ENCODE data around the gene MS4A15.
"Not testable (repeated sequence)": the region's sequence is repeated elsewhere in the genome, so short reads cannot be mapped to it uniquely, and the experiment has no call there.

The MS4A15 gene

DNA sequence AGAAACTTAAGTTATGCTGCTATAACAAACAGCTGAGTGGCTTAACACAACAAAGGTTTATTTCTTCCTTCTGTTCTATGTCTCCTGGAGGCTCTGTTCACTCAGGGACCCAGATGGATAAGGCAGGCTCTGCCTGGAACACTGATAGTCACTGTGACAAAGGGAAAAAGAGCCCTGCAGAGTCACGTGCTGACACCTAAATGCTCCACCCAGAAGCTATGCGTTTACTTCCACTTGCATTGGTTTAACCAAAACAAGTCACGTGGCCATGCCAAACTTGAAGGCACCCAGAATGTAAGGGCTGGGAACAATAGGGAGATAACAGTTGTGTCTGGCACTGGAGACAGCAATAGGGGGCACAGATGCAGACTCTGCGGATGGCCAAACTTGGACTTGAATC lies 3.4 kb upstream of the MS4A15 start:
- H3K27ac ChIP-seq = no peak overlapping the region
- TF ChIP-seq CTCF (IDR thresholded peaks at IDR 0.05) = no peak
- no peak for TF ChIP-seq ZFX (IDR thresholded peaks at IDR 0.05; ENCODE audit: borderline replicate concordance)

- H3K27ac ChIP-seq = no peak overlapping the region
These were observed 1.8 kb upstream of the MS4A15 start for GRCh38 chr11:60754887-60755286.

GRCh38 chr11:60757231-60757800 lies 649 bp downstream of the MS4A15 start:
- H3K27ac ChIP-seq = no peak overlapping the region
- TF ChIP-seq CTCF (IDR thresholded peaks at IDR 0.05) (no peak), ZFX (IDR thresholded peaks at IDR 0.05; ENCODE audit: borderline replicate concordance) (no peak)

More at GRCh38 chr11:60754887-60755286, 1.8 kb upstream of the MS4A15 start:
- TF ChIP-seq CTCF (IDR thresholded peaks at IDR 0.05) (no peak), ZFX (IDR thresholded peaks at IDR 0.05; ENCODE audit: borderline replicate concordance) (no peak)

DNA sequence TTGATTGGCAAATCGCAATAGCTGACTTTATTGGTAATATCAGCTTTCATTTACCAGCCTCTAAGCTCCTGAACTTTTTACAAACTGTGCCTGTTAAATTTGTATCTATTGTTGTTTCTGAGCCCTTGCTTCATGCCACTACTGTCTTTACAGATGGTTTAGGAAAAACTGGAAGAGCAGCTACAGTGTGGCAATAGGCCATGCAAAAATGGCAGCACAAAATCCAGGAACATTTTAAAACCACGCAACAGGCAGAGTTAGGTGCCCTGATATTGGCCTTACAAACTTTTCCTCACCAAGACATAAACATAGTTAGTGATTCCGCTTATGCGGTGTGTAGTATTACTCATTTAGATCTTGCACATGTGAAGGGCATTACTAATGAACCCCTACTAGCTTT lies 2.0 kb downstream of the MS4A15 start:
- H3K27ac ChIP-seq = not testable (repeated sequence)

DNA sequence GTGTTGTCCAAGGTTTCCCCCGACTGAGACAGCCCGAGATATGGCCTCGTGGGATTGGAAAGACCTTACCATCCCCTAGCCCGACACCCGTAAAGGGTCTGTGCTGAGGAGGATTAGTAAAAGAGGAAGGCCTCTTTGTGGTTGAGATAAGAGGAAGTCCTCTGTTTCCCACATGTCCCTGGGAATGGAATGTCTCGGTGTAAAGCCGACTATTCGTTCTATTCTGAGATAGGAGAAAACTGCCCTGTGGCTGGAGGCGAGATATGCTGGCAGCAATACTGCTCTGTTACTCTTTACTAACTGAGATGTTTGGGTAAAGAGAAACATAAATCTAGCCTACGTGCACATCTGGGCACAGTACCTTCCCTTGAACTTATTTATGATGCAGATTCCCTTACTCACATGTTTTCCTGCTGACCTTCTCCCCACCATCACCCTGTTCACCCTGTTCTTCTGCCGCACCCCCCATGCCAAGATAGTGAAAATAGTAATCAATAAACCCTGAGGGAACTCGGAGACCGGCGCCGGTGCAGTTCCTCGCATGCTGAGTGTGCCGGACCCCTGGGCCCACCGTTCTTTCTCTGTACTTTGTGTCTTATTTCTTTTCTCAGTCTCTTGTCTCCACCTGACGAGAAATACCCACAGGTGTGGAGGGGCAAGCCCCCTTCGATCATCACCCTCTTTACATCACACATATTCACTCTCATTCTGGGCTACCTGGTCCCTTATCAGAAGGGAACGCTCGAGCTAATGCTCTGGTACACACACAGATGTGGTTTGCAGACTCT lies 3.0 kb downstream of the MS4A15 start:
- not testable (repeated sequence) for H3K27ac ChIP-seq

DNA sequence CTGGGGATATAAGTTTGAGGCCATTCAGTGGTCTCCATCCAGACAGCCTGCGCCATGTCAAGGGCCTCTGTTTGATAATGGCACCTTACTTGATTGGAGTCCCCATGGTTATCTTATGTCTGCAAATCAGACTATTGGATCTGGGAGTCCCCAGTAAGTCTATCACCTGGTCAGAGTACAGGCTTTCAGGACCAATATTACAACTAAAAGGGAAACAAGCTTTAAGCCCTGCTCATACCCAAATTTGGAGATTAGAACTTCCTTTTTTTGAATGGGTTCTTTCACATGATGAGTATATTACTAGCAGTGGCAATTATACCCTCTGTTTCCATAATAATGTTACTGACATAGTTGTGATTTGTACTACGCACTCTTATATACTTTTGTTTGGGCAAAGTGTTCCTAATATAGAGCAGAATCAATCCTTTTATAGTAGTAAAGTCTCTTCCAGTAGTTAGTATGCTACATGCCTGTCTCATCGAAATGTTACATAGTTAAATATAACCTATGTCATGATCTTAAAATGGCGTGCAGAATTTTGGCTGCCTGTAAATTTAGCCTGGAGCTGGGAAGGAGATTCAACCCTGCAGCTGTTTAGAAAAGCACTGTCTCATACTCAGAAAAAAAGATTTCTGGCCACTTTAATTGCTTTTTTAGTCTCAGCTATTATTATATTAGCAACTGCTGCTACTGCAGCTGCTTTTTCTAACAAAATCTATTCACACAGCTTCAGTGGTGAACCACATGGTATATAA lies 4.9 kb downstream of the MS4A15 start:
- no peak overlapping the region for H3K27ac ChIP-seq
- TF ChIP-seq ZFX (IDR thresholded peaks at IDR 0.05; ENCODE audit: borderline replicate concordance) = no peak
- TF ChIP-seq CTCF (IDR thresholded peaks at IDR 0.05) = no peak

- no peak for TF ChIP-seq ZFX (IDR thresholded peaks at IDR 0.05; ENCODE audit: borderline replicate concordance)
- TF ChIP-seq CTCF (IDR thresholded peaks at IDR 0.05) = peak; percentile 40
- H3K27ac ChIP-seq = no peak overlapping the region
These were observed 6.4 kb downstream of the MS4A15 start for GRCh38 chr11:60762851-60763691.

All from 22Rv1 (cell line).